ENCODE data around the gene TRIM66.

DNA sequence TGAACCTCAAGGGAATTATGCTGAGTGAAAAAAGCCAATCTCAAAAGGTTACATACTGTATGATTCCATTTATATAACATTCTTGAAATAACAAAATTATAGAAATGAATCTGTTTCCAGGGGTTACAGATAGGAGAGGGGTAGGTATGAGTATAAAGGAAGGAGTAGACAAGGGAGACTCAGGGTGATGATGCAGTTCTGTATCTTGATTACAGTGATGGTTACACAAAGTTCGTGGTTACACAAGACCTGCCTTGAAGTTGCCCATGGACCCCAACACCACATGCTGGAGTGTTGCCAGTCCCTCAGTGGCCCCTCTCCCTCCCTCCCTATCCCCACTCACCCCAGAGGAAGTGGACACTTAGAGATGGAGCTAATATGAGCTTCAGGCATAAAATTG, 108.7 kb downstream of the TRIM66 start:
- no peak for TF ChIP-seq CTCF (conservative IDR thresholded peaks at IDR 0.05 in 1 of 2, IDR thresholded peaks at IDR 0.05 in 1 of 2; ENCODE audit: low read depth in 1 of 2, low read length in 2 of 2)
- TF ChIP-seq EZH2 (IDR thresholded peaks at IDR 0.05; ENCODE audit: low read length, missing control alignments) = no peak

Data from fibroblast of lung (primary cell).